Heart right ventricle (tissue), 16 donors: Measurements from ENCODE around the gene CSTF3. TPM values are rescaled to one million over a fixed set of nuclear protein-coding genes. Genes with fewer than 3 reads are reported as not detected.
"Not testable (repeated sequence)": the region's sequence is repeated elsewhere in the genome, so short reads cannot be mapped to it uniquely, and the experiment has no call there.

Experiments used
- ATAC-seq, 8 donors: fragments of 200-7000 bp; cut with Tn5 transposase; one replicate each; pipeline ENCODE4 v1.9.1; 2020; ENCODE audit warnings: mild to moderate bottlenecking in 8 of 8, moderate library complexity in 8 of 8, moderate number of reproducible peaks in 1 of 8
- DNase-seq, 2 donors: peaks; one replicate each; pipeline ENCODE4 v3.0.0-alpha.2; 2020
- H3K27ac ChIP-seq, 10 donors: fragments of 200-600 bp; sonication (generic) in 2 of 10; one replicate each; pipeline versions ENCODE4 v1.5.0 to v1.8.0; 2020 to 2022; ENCODE audit warnings: mild to moderate bottlenecking in 3 of 10
- H3K27me3 ChIP-seq, 7 donors: fragments of 200-600 bp; one replicate each; pipeline ENCODE4 v1.8.0; 2021 to 2022; ENCODE audit warnings: mild to moderate bottlenecking in 2 of 7
- H3K36me3 ChIP-seq, 9 donors: fragments of 200-600 bp; sonication (generic) in 1 of 9; one replicate each; pipeline versions ENCODE4 v1.5.0 to v1.8.0; 2020 to 2022; ENCODE audit warnings: mild to moderate bottlenecking in 2 of 9
- H3K4me1 ChIP-seq, 9 donors: fragments of 200-600 bp; sonication (generic) in 1 of 9; one replicate each; pipeline versions ENCODE4 v1.5.0 to v1.8.0; 2020 to 2022; ENCODE audit warnings: mild to moderate bottlenecking in 4 of 9
- H3K4me3 ChIP-seq, 10 donors: fragments of 200-600 bp; sonication (generic) in 2 of 10; one replicate each; pipeline versions ENCODE4 v1.5.0 to v1.8.0; 2020 to 2022; ENCODE audit warnings: mild to moderate bottlenecking in 7 of 10, moderate library complexity in 2 of 10
- H3K9me3 ChIP-seq, 11 donors: fragments of 200-600 bp in 10 of 11; sonication (generic) in 2 of 11; one replicate each; pipeline versions ENCODE4 v1.5.0 to v1.8.0; 2013 to 2022; ENCODE audit warnings: mild to moderate bottlenecking in 2 of 11, control low read depth in 1 of 11, moderate library complexity in 1 of 11
- CTCF ChIP-seq, 9 donors: fragments of 200-600 bp; sonication (generic) in 2 of 9; IDR thresholded peaks; one replicate each; pipeline versions ENCODE4 v1.5.0 to v1.8.0; 2021 to 2022; ENCODE audit warnings: antibody characterized with exemption in 9 of 9, mild to moderate bottlenecking in 5 of 9, moderate library complexity in 1 of 9
- WGBS, 2 donors: extraction: QIAGEN DNeasy Blood & Tissue Kit; methylation state at CpG; one replicate each; pipeline ENCODE4 v1.1.7; 2013; ENCODE audit warnings: inconsistent platforms in 1 of 2; 5-methylcytosine and 5-hydroxymethylcytosine counted together
- intact Hi-C, 10 donors: fragments of 100-400 bp; cut with DNase I; formaldehyde crosslinking; loops; one replicate each; pipeline versions ENCODE4 v1.11.1 to v1.14.2; 2022
- polyA plus RNA-seq, 2 donors: library from polyadenylated mRNA; stranded (reverse); fragments of 200-250 nt; gene quantifications; one replicate each; pipeline ENCODE4 v1.2.3, GENCODE V29; 2013
- total RNA-seq, 10 donors: library from RNA; stranded (reverse); fragmentation: NEBNext Ultra II Directional in 3 of 10; extraction: Animal tissue kit (Norgen Biotek cat#: 25700) in 3 of 10; gene quantifications; one replicate each; pipeline versions ENCODE4 v1.2.1 to v1.2.4, GENCODE V29; 2021 to 2023
- donor health status: Arrhythmogenic right ventricular cardiomyopathy.
- donor health status: ischemic (EF 13 %, LVEDD 7.1; RV severe dilation, severe dysfunction).
- donor health status: healthy with polysubstance abuse.
- donor health status: DM: no; HTN: yes; CAD: no.
- donor health status: DM: no; HTN: no; CAD: no.
- donor health status: ischemic (EF 25% LVEDD 6.9; RV normal size, moderate dysfunction).
- donor health status: ischemic (EF 25% LVEDD 5.7; RV mildly dilated, moderate dysfunction).
- donor health status: healthy.
- donor health status: DM: yes; HTN: yes; CAD: no.
- donor health status: Ischemic cardiomyopathy.
- donor health status: ischemic (EF 35%, LVEDD 5.7; RV mildly dilated, moderate dysfunction).
- donor health status: nonischemic (EF 11% LVEDD 7.7; RV severe dilation, severe dysfunction).
- donor health status: DM: yes; HTN: yes; CAD: no.
- donor health status: PGD.
- donor health status: ischemic (EF 29% LVEDD 5.4; RV normal size, mild dysfunction).
- donor health status: nonischemic (EF 23%, LVEDD 6.1; RV moderate dilation, normal function).

The CSTF3 gene
- total and polyA plus RNA-seq, 12 donors, result 8.6 to 46.1 (median 12.7) TPM

- no peaks in the 10 kb centered on the region for H3K9me3 ChIP-seq
- ATAC-seq, result no peak
- H3K4me3 ChIP-seq, result no peak overlapping the region
- H3K27ac ChIP-seq, result no peak overlapping the region
- H3K4me1 ChIP-seq, result peaks cover 0 to 24% (median 11%) of the 10 kb centered on the region in 9 donors
- peaks cover 0 to 91% (median 21%) of the 10 kb centered on the region in 9 donors for H3K36me3 ChIP-seq
- no peak for TF ChIP-seq CTCF (IDR thresholded peaks at IDR 0.05)
- intact Hi-C loops, result loop anchor here in 3 of 10 donors (5.0 to 10.0 kb wide), 3 partner anchors 95 to 255 kb away; no protein-coding TSS in a partner anchor
- no peak for DNase-seq
- H3K27me3 ChIP-seq, result no peaks in the 10 kb centered on the region
- 94 to 95% methylated on average over 5 of the region's 5 CpGs for WGBS, 2 donors
Observed at GRCh38 chr11:33059331-33060007, 101.8 kb downstream of the CSTF3 start.

GRCh38 chr11:33057284-33057683 lies 104.0 kb downstream of the CSTF3 start:
- WGBS, 2 donors, result 94 to 95% methylated on average over 1 of the region's 1 CpG
- no peak for TF ChIP-seq CTCF (IDR thresholded peaks at IDR 0.05)
- intact Hi-C loops, result no loop called here
- DNase-seq (no peak), ATAC-seq (no peak)
- H3K4me1 ChIP-seq, result peaks cover 0 to 9% (median 0%) of the 10 kb centered on the region in 9 donors
- peaks cover 0 to 83% (median 21%) of the 10 kb centered on the region in 9 donors for H3K36me3 ChIP-seq
- no peaks in the 10 kb centered on the region for H3K9me3 ChIP-seq
- no peaks in the 10 kb centered on the region for H3K27me3 ChIP-seq
- no peak overlapping the region for H3K27ac ChIP-seq
- H3K4me3 ChIP-seq, result no peak overlapping the region

- DNase-seq (no peak), ATAC-seq (no peak)
- Histone ChIP-seq H3K27me3 (no peaks in the 10 kb centered on the region), H3K9me3 (no peaks in the 10 kb centered on the region), H3K4me3 (no peak overlapping the region), H3K36me3 (peaks cover 0 to 66% (median 18%) of the 10 kb centered on the region in 9 donors), H3K4me1 (peaks cover 0 to 13% (median 0%) of the 10 kb centered on the region in 9 donors), H3K27ac (no peak overlapping the region)
- no peak for TF ChIP-seq CTCF (IDR thresholded peaks at IDR 0.05)
- intact Hi-C loops, result no loop called here
Observed at GRCh38 chr11:33055375-33055774, 105.9 kb downstream of the CSTF3 start.

GRCh38 chr11:33052231-33052630 lies 109.0 kb downstream of the CSTF3 start:
- no peak for DNase-seq
- Histone ChIP-seq H3K9me3 (no peaks in the 10 kb centered on the region), H3K27me3 (no peaks in the 10 kb centered on the region), H3K4me3 (no peak overlapping the region), H3K4me1 (peaks cover 0 to 29% (median 0%) of the 10 kb centered on the region in 9 donors), H3K27ac (peak overlapping the region in 6 of 10 donors; percentile 0 to 72 (median 21)), H3K36me3 (peaks cover 0 to 50% (median 4%) of the 10 kb centered on the region in 9 donors)
- WGBS, 2 donors, result 86 to 88% methylated on average over 2 of the region's 2 CpGs
- no peak for ATAC-seq
- TF ChIP-seq CTCF (IDR thresholded peaks at IDR 0.05), result no peak
- intact Hi-C loops, result no loop called here

- intact Hi-C loops, result loop anchor here in 2 of 10 donors (10.0 kb wide), 1 partner anchor 155 kb away; the partner anchor contains the start of gene QSER1 (in 2 of the 2)
- H3K4me3 ChIP-seq, DNase-seq, ATAC-seq, H3K27me3 ChIP-seq, H3K27ac ChIP-seq, H3K9me3 ChIP-seq: not testable (repeated sequence)
- 92 to 95% methylated on average over 3 of the region's 3 CpGs for WGBS, 2 donors
- peaks cover 0 to 55% (median 4%) of the 10 kb centered on the region in 9 donors for H3K36me3 ChIP-seq
- peaks cover 0 to 31% (median 0%) of the 10 kb centered on the region in 9 donors for H3K4me1 ChIP-seq
Observed at GRCh38 chr11:33049565-33050408, 111.5 kb downstream of the CSTF3 start.

- not testable (repeated sequence) for DNase-seq, H3K27me3 ChIP-seq, H3K9me3 ChIP-seq, H3K4me3 ChIP-seq
- Histone ChIP-seq H3K36me3 (peaks cover 0 to 58% (median 4%) of the 10 kb centered on the region in 9 donors), H3K27ac (peak overlapping the region in 1 of 10 donors; percentile 17), H3K4me1 (peaks cover 0 to 31% (median 0%) of the 10 kb centered on the region in 9 donors)
- ATAC-seq, result peak in 7 of 8 donors; percentile 49 to 75 (median 70)
- intact Hi-C loops, result loop anchor here in 2 of 10 donors (10.0 kb wide), 1 partner anchor 154 kb away; the partner anchor contains the start of gene QSER1 (in 2 of the 2)
- 73 to 80% methylated on average over 6 of the region's 6 CpGs for WGBS, 2 donors
Observed at GRCh38 chr11:33048701-33049100, 112.6 kb downstream of the CSTF3 start.
